Brain pericyte (primary cell): ENCODE results near the gene PTCH2.
"Not testable (repeated sequence)": the region's sequence is repeated elsewhere in the genome, so short reads cannot be mapped to it uniquely, and the experiment has no call there.

Source experiments
- DNase-seq: peaks from one replicate; pipeline ENCODE4 v3.0.0-alpha.2; 2012; ENCODE audit warnings: low read depth, low spot score

Gene PTCH2

DNA sequence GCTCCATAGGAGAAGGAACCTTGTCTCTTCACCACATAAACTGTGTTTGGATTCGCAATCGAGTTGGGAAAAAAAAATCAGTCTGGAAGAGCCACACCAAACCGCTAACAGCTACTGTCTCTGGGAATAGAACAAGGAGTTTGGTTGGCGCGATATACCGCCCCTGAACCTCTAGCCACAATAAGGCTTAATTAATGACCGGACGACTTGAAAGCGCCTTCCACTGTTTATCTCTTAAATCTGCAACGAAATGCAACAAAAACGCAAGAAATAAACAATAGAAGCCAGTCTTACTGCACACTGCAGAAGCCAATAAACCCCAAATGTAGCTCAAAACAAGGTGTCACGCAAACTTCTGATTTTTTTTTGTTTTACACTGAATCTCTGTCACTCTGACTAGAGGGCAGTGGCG is 23.9 kb downstream of the PTCH2 start:
- DNase-seq, result no peak

GRCh38 chr1:44817771-44818495 is 25.1 kb downstream of the PTCH2 start:
- no peak for DNase-seq

DNA sequence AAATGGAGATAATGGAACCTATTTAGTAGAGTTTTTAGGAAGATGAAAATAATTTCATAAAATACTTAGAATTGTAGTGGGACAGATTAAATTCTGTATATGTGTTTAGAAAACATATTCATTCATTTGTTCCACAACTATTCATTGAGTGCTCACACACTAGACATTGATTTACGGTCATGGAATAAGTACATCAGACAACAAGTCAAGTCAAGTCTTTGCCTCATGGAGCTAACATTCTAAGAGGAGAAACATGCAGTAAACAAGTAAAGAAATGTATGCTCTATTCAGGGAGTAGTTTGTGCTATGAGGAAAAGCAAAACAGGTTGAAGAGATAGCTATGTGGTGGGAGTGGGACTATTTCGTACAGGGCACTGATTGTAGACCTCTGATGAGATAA is 25.7 kb downstream of the PTCH2 start:
- no peak for DNase-seq

GRCh38 chr1:44815926-44816325 is 27.1 kb downstream of the PTCH2 start:
- not testable (repeated sequence) for DNase-seq

DNA sequence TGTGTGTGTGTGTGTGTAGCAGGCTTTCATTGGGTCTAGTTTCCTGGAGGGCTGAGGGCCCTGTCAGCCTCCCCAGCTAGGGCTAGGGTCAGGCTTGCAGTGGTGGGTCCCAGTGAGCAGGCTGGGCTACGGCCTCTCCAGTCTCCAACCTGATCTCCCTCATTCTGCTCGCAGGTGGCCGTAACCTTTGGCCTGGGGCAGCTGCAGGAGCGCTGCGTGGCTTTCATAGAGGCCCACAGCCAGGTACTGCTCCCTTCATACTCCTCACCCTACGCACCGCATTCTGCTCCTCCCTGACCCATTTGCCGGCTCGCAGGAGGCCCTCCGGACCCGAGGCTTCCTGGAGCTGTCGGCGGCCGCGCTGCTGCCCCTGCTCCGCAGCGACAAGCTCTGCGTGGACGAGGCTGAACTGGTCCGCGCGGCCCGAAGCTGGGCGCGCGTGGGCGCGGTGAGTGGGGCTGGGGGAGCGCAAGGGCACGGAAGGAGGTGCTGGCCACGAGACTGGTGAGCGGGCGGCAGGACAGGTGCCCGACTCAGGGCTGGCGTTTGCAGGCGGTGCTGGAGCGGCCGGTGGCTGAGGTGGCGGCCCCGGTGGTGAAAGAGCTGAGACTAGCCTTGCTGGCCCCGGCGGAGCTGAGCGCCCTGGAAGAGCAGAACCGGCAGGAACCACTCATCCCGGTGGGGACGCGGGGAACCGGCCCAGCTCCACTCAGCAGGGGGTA is 30.1 kb downstream of the PTCH2 start:
- no peak for DNase-seq

- DNase-seq, result no peak
Observed at GRCh38 chr1:44811234-44811633, 31.8 kb downstream of the PTCH2 start.

DNA sequence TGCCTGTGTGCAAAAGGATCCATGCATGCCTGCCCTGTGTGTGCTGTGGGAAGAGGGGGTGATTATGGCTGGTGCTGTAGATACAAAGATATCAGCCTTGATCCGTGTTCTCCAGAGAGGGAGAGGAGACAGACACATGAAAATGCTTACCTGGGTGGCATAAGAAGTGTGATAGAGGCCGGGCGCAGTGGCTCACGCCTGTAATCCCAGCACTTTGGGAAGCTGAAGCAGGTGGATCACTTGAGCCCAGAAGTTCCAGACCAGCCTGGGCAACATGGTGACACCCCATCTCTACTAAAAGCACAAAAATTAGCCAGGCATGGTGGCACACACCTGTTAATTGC is 32.3 kb downstream of the PTCH2 start:
- not testable (repeated sequence) for DNase-seq

- peak; percentile 84 for DNase-seq
Observed at GRCh38 chr1:44810101-44810761, 32.8 kb downstream of the PTCH2 start.

- DNase-seq, result peak; percentile 71
Observed at GRCh38 chr1:44808938-44809917, 33.8 kb downstream of the PTCH2 start.

- no peak for DNase-seq
Observed at GRCh38 chr1:44808063-44808937, 34.8 kb downstream of the PTCH2 start, which contains the start of gene BTBD19. Gene BTBD19 (plus strand): TSS chr1:44808523. CDS start chr1:44808821, 298 bp downstream.

- DNase-seq, result peak; percentile 95
Observed at GRCh38 chr1:44807364-44808062, 35.5 kb downstream of the PTCH2 start.

DNA sequence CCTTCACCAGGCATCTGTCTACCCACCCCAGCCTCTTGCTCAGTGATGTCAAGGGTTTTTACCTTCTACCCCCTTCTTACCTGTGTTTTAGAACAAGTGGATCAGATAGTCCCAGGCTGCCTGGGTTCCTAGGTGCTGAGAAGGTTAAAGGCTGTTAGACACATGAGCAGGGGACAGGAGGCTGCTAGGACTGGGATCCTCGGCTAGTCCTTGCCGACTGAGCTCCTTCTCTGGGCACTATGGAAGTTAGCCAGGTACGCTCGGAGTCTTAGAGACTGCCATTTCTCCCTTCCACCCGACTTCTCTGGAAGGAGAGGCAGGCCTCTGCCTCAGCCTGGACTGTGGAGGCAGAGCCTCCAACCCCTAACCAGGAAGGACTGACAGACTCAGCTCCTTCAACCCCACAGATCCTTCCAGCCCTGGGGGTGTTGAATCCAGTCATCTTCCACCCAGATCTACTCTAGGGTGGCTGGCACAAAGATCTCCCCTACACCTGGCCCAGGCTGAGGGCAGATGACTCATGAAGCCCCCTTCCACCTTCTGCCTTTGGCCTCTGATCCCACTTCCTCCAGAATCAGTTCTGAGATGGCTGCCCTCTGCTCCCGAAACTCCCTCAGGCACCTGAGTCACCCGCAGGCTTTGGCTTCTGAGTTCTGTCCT is 36.2 kb downstream of the PTCH2 start, which contains the start of gene DYNLT4:
TSS of gene DYNLT4 (minus strand) at position 648 of the 660 bp plus-strand sequence. CDS start 683 bp downstream, outside the sequence.
- no peak for DNase-seq

- DNase-seq, result no peak
Observed at GRCh38 chr1:44806025-44806703, 36.9 kb downstream of the PTCH2 start.

DNA sequence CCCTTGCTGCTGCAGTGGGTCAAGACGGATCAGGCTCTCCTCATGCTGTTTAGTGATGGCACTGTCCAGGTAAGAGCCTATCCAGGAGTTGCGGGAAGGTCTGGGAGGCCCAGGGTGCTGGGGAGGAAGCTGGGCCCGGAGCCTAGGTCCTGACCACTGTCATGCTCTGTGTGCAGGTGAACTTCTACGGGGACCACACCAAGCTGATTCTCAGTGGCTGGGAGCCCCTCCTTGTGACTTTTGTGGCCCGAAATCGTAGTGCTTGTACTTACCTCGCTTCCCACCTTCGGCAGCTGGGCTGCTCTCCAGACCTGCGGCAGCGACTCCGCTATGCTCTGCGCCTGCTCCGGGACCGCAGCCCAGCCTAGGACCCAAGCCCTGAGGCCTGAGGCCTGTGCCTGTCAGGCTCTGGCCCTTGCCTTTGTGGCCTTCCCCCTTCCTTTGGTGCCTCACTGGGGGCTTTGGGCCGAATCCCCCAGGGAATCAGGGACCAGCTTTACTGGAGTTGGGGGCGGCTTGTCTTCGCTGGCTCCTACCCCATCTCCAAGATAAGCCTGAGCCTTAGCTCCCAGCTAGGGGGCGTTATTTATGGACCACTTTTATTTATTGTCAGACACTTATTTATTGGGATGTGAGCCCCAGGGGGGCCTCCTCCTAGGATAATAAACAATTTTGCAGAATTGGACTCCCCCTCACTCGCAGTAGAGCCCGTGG is 37.6 kb downstream of the PTCH2 start:
- DNase-seq, result no peak

DNA sequence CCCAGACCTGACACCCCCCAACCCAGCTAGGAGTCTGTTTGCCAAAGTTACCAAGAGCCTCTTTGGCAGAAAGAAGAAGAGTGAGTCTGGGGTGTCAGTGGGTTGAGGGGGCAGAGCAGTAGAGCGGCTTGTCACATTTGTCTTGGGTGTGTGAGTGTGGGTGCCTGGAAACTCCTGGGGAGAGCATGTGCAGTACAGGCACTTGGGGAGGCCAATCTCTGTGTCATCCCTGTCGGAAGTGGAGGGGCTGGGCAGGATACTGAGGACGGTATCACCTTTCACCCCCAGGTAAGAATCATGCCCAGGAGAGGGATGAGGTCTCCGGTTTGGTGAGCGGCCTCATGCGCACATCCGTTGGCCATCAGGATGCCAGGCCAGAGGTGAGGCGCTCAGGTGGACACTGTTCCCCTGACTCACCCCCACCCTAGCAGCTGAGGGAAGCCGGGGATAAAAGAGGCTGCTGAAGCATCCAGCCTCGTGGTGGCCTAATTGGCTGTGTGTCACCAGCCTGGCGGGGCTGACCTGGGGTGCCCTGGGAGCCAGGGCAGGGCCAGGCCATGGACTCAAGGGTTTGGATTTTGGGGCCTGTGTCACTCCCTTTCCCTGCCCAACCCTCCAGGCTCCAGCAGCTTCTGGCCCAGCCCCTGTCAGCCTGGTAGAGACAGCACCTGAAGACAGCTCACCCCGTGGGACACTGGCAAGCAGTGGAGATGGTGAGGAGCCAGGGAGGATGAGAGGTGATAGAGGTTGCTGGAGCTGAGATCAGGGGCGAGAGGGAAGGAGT is 39.5 kb downstream of the PTCH2 start:
- DNase-seq, result no peak

DNA sequence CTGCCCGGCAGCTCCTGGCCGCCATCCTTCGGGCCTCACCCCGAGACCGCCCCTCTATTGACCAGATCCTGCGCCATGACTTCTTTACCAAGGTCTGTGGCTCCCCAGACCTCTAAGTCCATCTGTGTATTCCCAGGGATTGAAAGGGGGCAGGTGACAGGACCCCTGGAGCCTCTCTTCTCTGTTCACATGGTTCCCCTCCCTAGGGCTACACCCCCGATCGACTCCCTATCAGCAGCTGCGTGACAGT is 40.1 kb downstream of the PTCH2 start:
- DNase-seq, result no peak

DNA sequence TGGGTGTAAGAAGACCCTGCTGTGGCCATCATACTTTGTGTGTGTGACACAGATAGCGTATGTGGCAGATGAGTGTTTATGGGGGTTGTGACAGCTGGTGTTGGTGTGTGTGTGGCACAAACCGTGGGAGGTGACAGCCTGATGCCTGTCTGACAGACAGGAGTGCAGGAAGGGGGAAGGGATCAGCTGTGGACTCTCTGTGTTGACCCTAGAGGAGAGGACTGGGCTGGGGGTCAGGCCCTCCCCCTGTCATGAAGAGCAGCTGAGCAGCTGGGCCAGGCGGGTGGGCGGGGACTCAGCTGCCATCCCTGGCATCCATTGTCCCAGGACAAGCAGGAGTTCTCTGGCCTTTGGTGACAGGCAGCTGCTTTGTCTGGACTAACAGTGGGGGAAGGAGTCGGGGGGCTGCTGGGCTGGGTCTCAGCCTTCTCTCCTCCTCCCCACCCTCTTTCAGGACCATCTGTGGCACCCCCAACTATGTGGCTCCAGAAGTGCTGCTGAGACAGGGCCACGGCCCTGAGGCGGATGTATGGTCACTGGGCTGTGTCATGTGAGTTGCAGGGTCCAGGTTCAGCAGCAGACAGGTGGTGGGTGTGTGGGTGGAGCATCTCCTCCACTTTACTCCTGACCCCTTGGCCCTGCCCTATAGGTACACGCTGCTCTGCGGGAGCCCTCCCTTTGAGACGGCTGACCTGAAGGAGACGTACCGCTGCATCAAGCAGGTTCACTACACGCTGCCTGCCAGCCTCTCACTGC is 40.6 kb downstream of the PTCH2 start:
- no peak for DNase-seq
